KMS-11 (cell line): ENCODE data around the gene OPN4.

Experiments
- H2AFZ ChIP-seq: fragments of 200-600 bp; sonication (generic); 2 replicates; pipeline ENCODE4 v1.6.1; 2016; ENCODE audit warnings: antibody characterized with exemption, mixed run types, low read depth
- H3K27ac ChIP-seq: fragments of 200-600 bp; sonication (generic); 2 replicates; pipeline ENCODE4 v1.6.1; 2016; ENCODE audit warnings: mild to moderate bottlenecking, mixed run types
- H3K27me3 ChIP-seq: fragments of 200-600 bp; sonication (generic); 2 replicates; pipeline ENCODE4 v1.6.1; 2017; ENCODE audit warnings: mild to moderate bottlenecking, low read depth, mixed run types, moderate library complexity; ENCODE audit not compliant: insufficient read depth
- H3K36me3 ChIP-seq: fragments of 200-600 bp; sonication (generic); 2 replicates; pipeline ENCODE4 v1.6.1; 2017; ENCODE audit warnings: mild to moderate bottlenecking, mixed run types; ENCODE audit not compliant: insufficient read depth
- H3K4me1 ChIP-seq: fragments of 200-600 bp; sonication (generic); 2 replicates; pipeline ENCODE4 v1.6.1; 2016; ENCODE audit warnings: mild to moderate bottlenecking, low read depth, mixed run types; ENCODE audit not compliant: poor library complexity, severe bottlenecking
- H3K4me2 ChIP-seq: fragments of 200-600 bp; sonication (generic); 2 replicates; pipeline ENCODE4 v1.7.0; 2016; ENCODE audit warnings: mild to moderate bottlenecking, mixed run types
- H3K4me3 ChIP-seq: fragments of 200-600 bp; sonication (generic); IDR thresholded peaks from 2 replicates; pipeline ENCODE4 v1.6.1; 2017; ENCODE audit warnings: low read depth, low read length, mixed read lengths; ENCODE audit not compliant: insufficient read depth
- H3K79me2 ChIP-seq: fragments of 200-600 bp; sonication (generic); 2 replicates; pipeline ENCODE4 v1.6.1; 2016; ENCODE audit warnings: low read depth, mixed run types; ENCODE audit not compliant: insufficient read depth
- H3K9ac ChIP-seq: fragments of 200-600 bp; sonication (generic); 2 replicates; pipeline ENCODE4 v1.6.1; 2016; ENCODE audit warnings: mild to moderate bottlenecking, mixed run types
- H4K20me1 ChIP-seq: fragments of 200-600 bp; sonication (generic); 2 replicates; pipeline ENCODE4 v1.6.1; 2016; ENCODE audit warnings: mild to moderate bottlenecking, mixed run types; ENCODE audit not compliant: insufficient read depth
- CTCF ChIP-seq: fragments of 200-600 bp; sonication (generic); conservative IDR thresholded peaks from 2 replicates; pipeline ENCODE4 v1.6.1; 2017; ENCODE audit warnings: low read depth, mild to moderate bottlenecking, antibody characterized with exemption, low read length, moderate library complexity, mixed read lengths

The OPN4 gene

GRCh38 chr10:86654411-86655172, at the start of gene OPN4:
Gene OPN4 (plus strand): TSS chr10:86654547. CDS start chr10:86654784, 237 bp downstream.
- Histone ChIP-seq H3K4me2 (no peak within 1 kb of the TSS), H3K27me3 (no peaks in the 10 kb centered on the region), H3K79me2 (no peaks in the 10 kb centered on the region), H3K4me1 (no peaks in the 10 kb centered on the region), H4K20me1 (no peaks in the 10 kb centered on the region), H3K27ac (no peak within 1 kb of the TSS), H2AFZ (no peak within 1 kb of the TSS), H3K9ac (no peak within 1 kb of the TSS), H3K36me3 (no peaks in the 10 kb centered on the region), H3K4me3 (no peak within 1 kb of the TSS)
- TF ChIP-seq CTCF, result no peak

GRCh38 chr10:86607674-86608073, 46.7 kb upstream of the OPN4 start:
- Histone ChIP-seq H3K9ac (no peak overlapping the region), H3K4me2 (no peak overlapping the region), H3K4me1 (no peaks in the 10 kb centered on the region), H3K4me3 (no peak overlapping the region), H3K27me3 (no peaks in the 10 kb centered on the region), H4K20me1 (no peaks in the 10 kb centered on the region), H3K36me3 (no peaks in the 10 kb centered on the region), H3K79me2 (no peaks in the 10 kb centered on the region), H2AFZ (no peak overlapping the region), H3K27ac (no peak overlapping the region)
- no peak for TF ChIP-seq CTCF

GRCh38 chr10:86609920-86610319, 44.4 kb upstream of the OPN4 start:
- no peak overlapping the region for H3K4me2 ChIP-seq
- H3K4me1 ChIP-seq, result no peaks in the 10 kb centered on the region

GRCh38 chr10:86611386-86611785, 43.0 kb upstream of the OPN4 start:
- H3K79me2 ChIP-seq, result no peaks in the 10 kb centered on the region
- no peak overlapping the region for H3K4me3 ChIP-seq
- H4K20me1 ChIP-seq, result no peaks in the 10 kb centered on the region
- H3K4me1 ChIP-seq, result no peaks in the 10 kb centered on the region
- no peaks in the 10 kb centered on the region for H3K27me3 ChIP-seq
- no peaks in the 10 kb centered on the region for H3K36me3 ChIP-seq
- no peak overlapping the region for H3K9ac ChIP-seq
- H3K27ac ChIP-seq, result no peak overlapping the region
- no peak overlapping the region for H3K4me2 ChIP-seq
- no peak overlapping the region for H2AFZ ChIP-seq
- TF ChIP-seq CTCF, result no peak

More at GRCh38 chr10:86609920-86610319, 44.4 kb upstream of the OPN4 start:
- Histone ChIP-seq H3K79me2 (no peaks in the 10 kb centered on the region), H2AFZ (no peak overlapping the region), H4K20me1 (no peaks in the 10 kb centered on the region), H3K4me3 (no peak overlapping the region), H3K9ac (no peak overlapping the region), H3K36me3 (no peaks in the 10 kb centered on the region), H3K27ac (no peak overlapping the region), H3K27me3 (no peaks in the 10 kb centered on the region)
- TF ChIP-seq CTCF, result no peak
